Skeletal muscle tissue (tissue), 4 donors: ENCODE measurements around the gene CCDC88B. TPM values are rescaled to one million over a fixed set of nuclear protein-coding genes. Genes with fewer than 3 reads are reported as not detected.

Source experiments
- H3K27ac ChIP-seq: one replicate; pipeline ENCODE4 v1.7.0; 2013; ENCODE audit warnings: mild to moderate bottlenecking, low read depth, low read length, inconsistent platforms
- H3K27me3 ChIP-seq, 3 donors: one replicate each; pipeline ENCODE4 v1.7.0; 2013; ENCODE audit warnings: low read length in 3 of 3; ENCODE audit not compliant: control insufficient read depth in 3 of 3, insufficient read depth in 3 of 3
- H3K36me3 ChIP-seq, 3 donors: one replicate each; pipeline ENCODE4 v1.7.0; 2013; ENCODE audit warnings: low read length in 3 of 3; ENCODE audit not compliant: control insufficient read depth in 3 of 3, insufficient read depth in 3 of 3
- H3K4me1 ChIP-seq, 3 donors: one replicate each; pipeline ENCODE4 v1.7.0; 2013; ENCODE audit warnings: low read length in 3 of 3, mild to moderate bottlenecking in 3 of 3; ENCODE audit not compliant: control insufficient read depth in 3 of 3, insufficient read depth in 3 of 3
- H3K4me3 ChIP-seq, 3 donors: one replicate each; pipeline ENCODE4 v1.7.0; 2013; ENCODE audit warnings: low read length in 3 of 3
- H3K9ac ChIP-seq, 3 donors: one replicate each; pipeline ENCODE4 v1.7.0; 2013; ENCODE audit warnings: low read length in 3 of 3, mild to moderate bottlenecking in 3 of 3, moderate library complexity in 2 of 3, low read depth in 1 of 3
- H3K9me3 ChIP-seq, 3 donors: one replicate each; pipeline ENCODE4 v1.7.0; 2013; ENCODE audit warnings: low read length in 3 of 3; ENCODE audit not compliant: control insufficient read depth in 3 of 3
- total RNA-seq: library from RNA; depleted of rRNA; stranded (reverse); fragments of >200 nt; gene quantifications from one replicate; pipeline ENCODE4 v1.2.3, GENCODE V29; 2014
- donor health status: Osteomylitis.

The CCDC88B gene
- total RNA-seq, 1 donor from 2014 or later = 2.6 TPM

DNA sequence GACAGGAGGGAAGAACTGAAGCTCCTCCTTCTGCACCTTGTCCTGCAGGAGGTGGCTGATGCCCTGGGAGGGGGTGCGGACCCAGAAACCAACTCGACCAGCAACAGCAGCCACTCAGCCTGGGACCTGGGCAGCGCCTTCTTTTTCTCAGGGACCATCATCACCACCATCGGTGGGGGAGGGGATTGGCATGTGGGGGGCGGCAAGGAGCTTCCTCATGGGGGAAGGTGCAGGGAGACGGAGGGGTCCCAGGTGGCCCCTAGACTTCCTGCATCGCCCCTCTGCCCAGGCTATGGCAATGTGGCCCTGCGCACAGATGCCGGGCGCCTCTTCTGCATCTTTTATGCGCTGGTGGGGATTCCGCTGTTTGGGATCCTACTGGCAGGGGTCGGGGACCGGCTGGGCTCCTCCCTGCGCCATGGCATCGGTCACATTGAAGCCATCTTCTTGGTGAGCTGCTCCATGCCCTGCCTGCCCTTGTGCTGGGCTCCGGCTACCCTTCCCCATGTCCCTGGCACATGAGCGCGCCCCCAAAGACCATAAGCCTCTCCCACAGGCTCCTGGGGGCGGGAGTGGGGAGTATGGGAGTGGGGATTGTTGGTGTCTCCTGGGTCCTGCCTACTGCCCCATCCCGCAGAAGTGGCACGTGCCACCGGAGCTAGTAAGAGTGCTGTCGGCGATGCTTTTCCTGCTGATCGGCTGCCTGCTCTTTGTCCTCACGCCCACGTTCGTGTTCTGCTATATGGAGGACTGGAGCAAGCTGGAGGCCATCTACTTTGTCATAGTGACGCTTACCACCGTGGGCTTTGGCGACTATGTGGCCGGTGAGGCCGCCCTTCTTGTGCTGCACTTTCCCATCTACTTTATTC is 42.9 kb upstream of the CCDC88B start:
- no peaks in the 10 kb centered on the region for H3K9me3 ChIP-seq
- H3K4me3 ChIP-seq = no peak overlapping the region
- no peaks in the 10 kb centered on the region for H3K36me3 ChIP-seq
- H3K27ac ChIP-seq = no peak overlapping the region
- peaks cover 20 to 26% (median 24%) of the 10 kb centered on the region in 3 donors for H3K4me1 ChIP-seq
- peaks cover 75 to 88% (median 87%) of the 10 kb centered on the region in 3 donors for H3K27me3 ChIP-seq
- no peak overlapping the region for H3K9ac ChIP-seq

DNA sequence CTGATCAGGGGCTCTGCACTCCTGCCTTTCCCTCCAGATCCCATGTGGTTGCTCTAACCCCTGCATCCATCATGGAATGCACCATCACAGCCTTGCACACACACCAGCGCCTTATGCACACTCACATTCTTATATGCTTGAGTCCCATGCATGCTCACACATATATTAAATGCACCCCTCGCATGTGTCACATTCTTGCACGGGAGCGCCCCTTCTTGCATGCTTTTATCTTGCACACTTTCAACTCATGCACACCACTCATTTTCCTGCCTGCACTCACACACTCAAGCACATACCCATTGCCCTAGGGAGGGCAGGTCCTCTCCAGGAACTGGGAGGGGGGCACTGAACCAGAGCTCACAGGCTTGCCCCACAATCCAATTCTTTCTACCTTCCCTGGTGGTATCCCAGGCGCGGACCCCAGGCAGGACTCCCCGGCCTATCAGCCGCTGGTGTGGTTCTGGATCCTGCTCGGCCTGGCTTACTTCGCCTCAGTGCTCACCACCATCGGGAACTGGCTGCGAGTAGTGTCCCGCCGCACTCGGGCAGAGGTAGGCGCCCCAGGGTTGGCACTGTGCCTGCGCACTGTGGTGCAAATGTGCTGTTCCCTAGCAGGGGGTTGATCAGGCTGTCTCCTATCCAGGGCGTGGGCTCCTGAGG is 42.2 kb upstream of the CCDC88B start:
- Histone ChIP-seq H3K27me3 (peaks cover 67 to 81% (median 80%) of the 10 kb centered on the region in 3 donors), H3K27ac (no peak overlapping the region), H3K4me3 (no peak overlapping the region), H3K9me3 (no peaks in the 10 kb centered on the region), H3K9ac (peak overlapping the region in 1 of 3 donors; percentile 25), H3K36me3 (no peaks in the 10 kb centered on the region), H3K4me1 (peaks cover 19 to 20% (median 19%) of the 10 kb centered on the region in 3 donors)

DNA sequence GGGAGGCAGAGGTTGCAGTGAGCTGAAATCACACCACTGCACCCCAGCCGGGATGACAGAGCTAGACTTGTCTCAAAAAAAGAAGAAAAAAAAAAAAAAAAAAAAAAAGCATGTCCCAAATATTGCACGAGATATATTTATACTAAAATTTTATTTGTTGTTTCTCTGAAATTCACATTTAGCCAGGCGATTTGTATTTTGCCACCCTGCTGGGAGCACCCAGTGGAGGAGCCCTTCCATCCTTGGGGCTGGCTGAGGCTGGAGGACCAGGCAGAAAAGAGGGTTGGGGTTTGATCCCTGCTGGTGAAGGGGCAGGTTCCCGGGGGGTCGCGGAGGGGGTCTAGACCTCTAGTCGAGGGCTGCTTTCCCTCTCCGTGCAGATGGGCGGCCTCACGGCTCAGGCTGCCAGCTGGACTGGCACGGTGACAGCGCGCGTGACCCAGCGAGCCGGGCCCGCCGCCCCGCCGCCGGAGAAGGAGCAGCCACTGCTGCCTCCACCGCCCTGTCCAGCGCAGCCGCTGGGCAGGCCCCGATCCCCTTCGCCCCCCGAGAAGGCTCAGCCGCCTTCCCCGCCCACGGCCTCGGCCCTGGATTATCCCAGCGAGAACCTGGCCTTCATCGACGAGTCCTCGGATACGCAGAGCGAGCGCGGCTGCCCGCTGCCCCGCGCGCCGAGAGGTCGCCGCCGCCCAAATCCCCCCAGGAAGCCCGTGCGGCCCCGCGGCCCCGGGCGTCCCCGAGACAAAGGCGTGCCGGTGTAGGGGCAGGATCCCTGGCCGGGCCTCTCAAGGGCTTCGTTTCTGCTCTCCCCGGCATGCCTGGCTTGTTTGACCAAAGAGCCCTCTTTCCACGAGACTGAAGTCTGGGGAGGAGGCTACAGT is 40.8 kb upstream of the CCDC88B start:
- Histone ChIP-seq H3K9me3 (no peaks in the 10 kb centered on the region), H3K4me3 (peak overlapping the region; percentile 23 to 64 (median 61)), H3K36me3 (no peaks in the 10 kb centered on the region), H3K4me1 (peaks cover 23 to 25% (median 25%) of the 10 kb centered on the region in 3 donors), H3K27ac (no peak overlapping the region), H3K27me3 (peaks cover 57 to 80% (median 72%) of the 10 kb centered on the region in 3 donors), H3K9ac (peak overlapping the region in 2 of 3 donors; percentile 23 to 66)

DNA sequence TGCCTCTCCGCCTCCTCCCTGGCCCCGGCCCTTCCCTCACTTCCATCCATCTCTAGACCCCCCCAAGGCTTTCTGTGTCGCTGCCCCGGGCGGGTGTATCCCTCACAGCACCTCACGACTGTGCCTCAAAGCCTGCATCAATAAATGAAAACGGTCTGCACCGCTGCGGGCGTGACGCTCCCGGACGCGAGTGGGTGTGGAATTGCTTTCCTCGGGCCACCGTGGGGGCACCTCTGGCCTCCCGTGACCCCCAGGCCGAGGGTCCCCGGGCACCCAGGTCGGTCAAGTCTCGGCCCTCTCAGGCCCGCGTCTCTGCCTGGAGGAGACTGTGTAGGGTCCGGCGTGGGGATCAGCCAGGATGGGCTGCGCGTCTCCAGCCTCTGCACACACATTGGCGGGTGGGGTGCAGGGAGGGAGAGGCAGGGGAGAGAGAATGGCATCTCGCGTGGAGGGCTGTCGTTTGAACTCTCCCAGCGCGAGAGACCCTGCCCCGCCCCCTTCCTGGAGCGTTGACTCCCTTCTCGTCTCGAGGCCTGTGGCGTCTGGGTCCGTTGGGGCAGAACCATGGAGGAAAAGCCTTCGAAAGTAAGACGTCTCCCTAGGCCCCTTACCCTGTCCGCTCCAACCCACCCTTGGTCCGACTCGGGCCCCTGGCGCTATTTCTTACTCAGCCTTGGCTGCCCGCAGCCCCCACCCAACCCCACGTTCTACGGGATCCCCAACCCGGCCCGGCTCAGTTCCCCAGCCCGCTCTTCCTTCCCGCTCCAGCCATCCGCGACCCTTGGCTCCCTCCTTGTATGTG is 40.0 kb upstream of the CCDC88B start, which contains the start of gene CATSPERZ:
Gene CATSPERZ, plus strand, starts transcription at position 512 of the 802 bp plus-strand sequence. Its CDS starts 53 bp downstream, at position 565.
- H3K27ac ChIP-seq = no peak within 1 kb of the TSS
- peaks cover 26 to 31% (median 29%) of the 10 kb centered on the region in 3 donors for H3K4me1 ChIP-seq
- H3K9ac ChIP-seq = peak within 1 kb of the TSS in 2 of 3 donors; percentile 23 to 66
- H3K4me3 ChIP-seq = peak within 1 kb of the TSS; percentile 23 to 64 (median 61)
- peaks cover 56 to 74% (median 64%) of the 10 kb centered on the region in 3 donors for H3K27me3 ChIP-seq
- H3K36me3 ChIP-seq = no peaks in the 10 kb centered on the region
- H3K9me3 ChIP-seq = no peaks in the 10 kb centered on the region

DNA sequence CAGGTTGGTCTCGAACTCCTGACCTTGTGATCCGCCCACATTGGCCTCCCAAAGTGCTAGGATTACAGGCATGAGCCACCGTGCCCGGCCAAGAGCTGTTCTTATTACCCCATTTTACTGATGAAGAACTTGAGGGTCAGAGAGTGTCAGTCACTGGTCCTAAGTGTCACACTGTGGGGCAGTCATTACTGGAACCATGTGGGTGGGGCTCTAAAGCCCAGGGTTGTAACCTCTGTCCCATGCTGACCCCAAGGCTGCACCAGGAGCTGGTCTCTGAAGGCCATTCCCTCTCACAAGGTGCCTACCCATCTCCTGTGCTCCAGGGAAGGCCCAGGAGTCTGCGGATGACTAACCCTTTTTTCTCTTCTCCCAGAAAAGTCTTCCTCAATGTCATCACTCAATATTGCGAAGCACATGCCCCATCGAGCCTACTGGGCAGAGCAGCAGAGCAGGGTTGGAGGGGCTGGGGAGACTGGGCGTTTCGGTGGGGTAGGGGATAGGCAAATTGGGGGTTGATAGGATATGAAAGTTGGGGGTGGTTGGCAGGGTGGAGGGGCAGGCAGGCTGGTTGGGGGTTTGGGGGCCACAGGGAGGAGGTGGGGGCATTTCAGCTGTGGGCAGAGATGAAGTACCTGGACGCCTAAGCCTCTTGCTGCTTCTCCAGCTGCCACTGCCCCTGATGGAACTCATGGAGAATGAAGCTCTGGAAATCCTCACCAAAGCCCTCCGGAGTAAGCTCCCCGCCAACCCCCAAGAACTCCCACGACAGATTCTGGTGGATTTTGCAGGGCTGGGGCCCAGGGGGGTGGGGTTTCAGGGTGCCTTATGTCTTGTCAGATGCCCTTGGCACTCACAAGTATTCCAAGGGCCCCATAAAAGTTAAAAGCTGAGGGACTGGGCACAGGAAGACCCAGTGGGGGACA is 36.6 kb upstream of the CCDC88B start:
- Histone ChIP-seq H3K27me3 (peaks cover 25 to 41% (median 31%) of the 10 kb centered on the region in 3 donors), H3K4me1 (peaks cover 35 to 48% (median 45%) of the 10 kb centered on the region in 3 donors), H3K4me3 (peak overlapping the region in 1 of 3 donors; percentile 84), H3K9me3 (no peaks in the 10 kb centered on the region), H3K27ac (no peak overlapping the region), H3K9ac (peak overlapping the region in 1 of 3 donors; percentile 62), H3K36me3 (peaks cover 3 to 4% (median 4%) of the 10 kb centered on the region in 3 donors)

DNA sequence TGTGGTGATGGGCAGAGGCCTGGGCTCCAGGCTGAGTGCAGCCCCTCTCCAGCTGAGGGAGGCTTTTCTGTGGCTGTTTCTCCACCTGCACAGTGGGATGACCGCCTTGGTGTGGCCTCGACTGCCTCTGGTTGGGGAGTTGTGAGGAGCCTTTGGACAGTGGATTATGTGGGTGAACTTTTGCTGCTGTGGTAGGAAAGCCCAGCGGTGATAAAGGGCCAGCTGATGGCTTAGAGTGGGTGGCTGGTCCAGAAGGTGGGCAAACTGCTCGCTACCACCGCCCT is 36.0 kb upstream of the CCDC88B start:
- peak overlapping the region; percentile 77 for H3K27ac ChIP-seq
- peak overlapping the region; percentile 83 to 88 (median 84) for H3K4me3 ChIP-seq
- H3K36me3 ChIP-seq = peaks cover 3 to 4% (median 4%) of the 10 kb centered on the region in 3 donors
- no peaks in the 10 kb centered on the region for H3K9me3 ChIP-seq
- H3K9ac ChIP-seq = peak overlapping the region in 2 of 3 donors; percentile 62 to 85
- H3K27me3 ChIP-seq = peaks cover 19 to 35% (median 29%) of the 10 kb centered on the region in 3 donors
- peaks cover 34 to 48% (median 44%) of the 10 kb centered on the region in 3 donors for H3K4me1 ChIP-seq

DNA sequence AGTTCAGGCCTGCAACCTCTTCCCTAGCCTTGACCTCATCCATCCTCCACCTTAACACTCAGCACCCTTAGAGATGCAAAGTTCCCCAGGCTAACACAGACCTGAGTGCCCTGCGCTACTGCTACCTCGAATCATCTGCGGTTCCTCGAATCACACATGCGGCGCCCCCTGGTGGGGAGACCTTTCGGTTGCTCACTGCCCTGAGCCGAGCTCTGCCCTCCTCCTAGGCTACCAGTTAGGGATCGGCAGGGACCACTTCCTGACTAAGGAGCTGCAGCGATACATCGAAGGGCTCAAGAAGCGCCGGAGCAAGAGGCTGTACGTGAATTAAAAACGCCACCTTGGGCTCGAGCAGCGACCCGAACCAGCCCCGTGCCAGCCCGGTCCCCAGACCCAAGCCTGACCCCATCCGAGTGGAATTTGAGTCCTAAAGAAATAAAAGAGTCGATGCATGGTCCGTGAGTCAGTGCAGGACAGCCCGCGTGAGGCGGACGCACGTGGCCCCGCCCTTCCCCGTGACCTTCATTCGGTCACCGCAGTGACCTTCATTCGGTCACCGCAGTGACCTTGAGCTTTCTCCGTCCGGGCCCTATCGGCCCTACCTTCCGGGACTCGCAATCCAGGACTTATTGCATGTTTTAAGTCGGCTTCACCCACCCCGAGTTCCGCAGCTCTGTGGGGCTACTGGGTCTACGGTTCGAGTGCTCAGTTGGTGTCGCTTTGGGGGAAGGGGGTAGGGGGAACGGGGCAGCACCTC is 35.5 kb upstream of the CCDC88B start:
- peaks cover 14 to 30% (median 23%) of the 10 kb centered on the region in 3 donors for H3K27me3 ChIP-seq
- peak overlapping the region; percentile 83 to 88 (median 84) for H3K4me3 ChIP-seq
- H3K9me3 ChIP-seq = no peaks in the 10 kb centered on the region
- peaks cover 30 to 43% (median 40%) of the 10 kb centered on the region in 3 donors for H3K4me1 ChIP-seq
- H3K36me3 ChIP-seq = peaks cover 3 to 4% (median 4%) of the 10 kb centered on the region in 3 donors
- peak overlapping the region; percentile 62 to 85 (median 78) for H3K9ac ChIP-seq
- H3K27ac ChIP-seq = peak overlapping the region; percentile 77
